ENCODE results near the gene BARHL1.
A peak's percentile ranks its signal among the peaks of the same experiment; 100 is the strongest.
"Not testable (repeated sequence)": the region's sequence is repeated elsewhere in the genome, so short reads cannot be mapped to it uniquely, and the experiment has no call there.

BARHL1 gene

GRCh38 chr9:132556714-132557113, 25.7 kb upstream of the BARHL1 start:
- DNase-seq (ENCODE audit: low read depth): no peak

DNA sequence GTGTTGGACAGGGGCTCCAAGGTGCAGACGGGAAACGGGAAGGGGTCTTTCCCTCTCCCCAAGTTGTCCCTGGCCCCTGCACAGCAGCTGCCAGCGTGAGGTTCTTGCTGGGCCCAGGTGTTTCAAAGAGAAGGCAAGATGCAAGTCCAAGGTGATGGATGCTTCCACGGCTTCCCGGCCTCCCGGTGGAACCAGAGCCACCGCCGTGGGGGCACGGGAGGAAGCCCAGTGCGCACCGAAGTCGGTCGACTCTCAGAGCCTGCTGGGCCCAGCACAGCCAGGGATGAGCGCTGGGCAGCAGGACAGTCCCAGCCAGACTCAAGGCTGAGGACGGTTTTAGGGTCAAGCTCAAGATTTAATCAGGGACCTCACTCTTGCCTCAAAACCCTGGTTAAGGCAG, 25.2 kb upstream of the BARHL1 start:
- no peak for DNase-seq (ENCODE audit: low read depth)

- no peak for DNase-seq (ENCODE audit: low read depth)
These were observed 22.7 kb upstream of the BARHL1 start for GRCh38 chr9:132559711-132560110.

- no peak for DNase-seq (ENCODE audit: low read depth)
These were observed 21.7 kb upstream of the BARHL1 start for GRCh38 chr9:132560616-132561202.

DNA sequence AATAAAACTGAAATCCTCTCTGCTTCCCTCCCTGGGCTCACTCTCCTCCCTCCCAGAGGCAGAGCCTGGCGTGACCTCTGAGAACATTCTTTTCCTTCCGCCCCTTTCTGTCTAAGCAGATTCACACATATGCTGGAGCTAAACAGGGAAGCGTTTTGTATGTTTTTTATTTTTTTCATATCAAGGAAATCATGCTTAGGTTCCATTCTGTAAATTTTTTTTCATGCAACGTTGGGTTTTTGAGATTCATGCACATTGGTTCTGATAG, 20.2 kb upstream of the BARHL1 start:
- no peak for DNase-seq (ENCODE audit: low read depth)

DNA sequence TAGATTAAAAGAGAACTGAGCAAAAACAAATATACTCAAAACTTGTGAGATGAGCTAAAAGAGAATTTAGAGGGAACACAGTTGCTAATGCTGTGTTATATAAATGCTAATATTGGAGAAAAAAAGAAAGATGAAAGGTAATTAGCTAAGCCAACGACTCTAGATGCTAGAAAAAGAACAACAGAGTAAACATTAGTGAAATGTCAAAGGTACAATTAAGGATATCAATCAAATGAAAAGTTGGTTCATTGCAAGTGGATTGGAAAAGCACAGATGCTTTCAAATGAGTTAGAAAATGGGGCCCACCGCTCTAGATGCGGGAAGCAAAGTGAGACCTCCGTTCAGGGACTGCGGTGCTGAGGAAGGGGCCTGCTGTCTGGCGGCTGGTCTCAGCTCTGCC, 17.9 kb upstream of the BARHL1 start:
- DNase-seq (ENCODE audit: low read depth): no peak

DNA sequence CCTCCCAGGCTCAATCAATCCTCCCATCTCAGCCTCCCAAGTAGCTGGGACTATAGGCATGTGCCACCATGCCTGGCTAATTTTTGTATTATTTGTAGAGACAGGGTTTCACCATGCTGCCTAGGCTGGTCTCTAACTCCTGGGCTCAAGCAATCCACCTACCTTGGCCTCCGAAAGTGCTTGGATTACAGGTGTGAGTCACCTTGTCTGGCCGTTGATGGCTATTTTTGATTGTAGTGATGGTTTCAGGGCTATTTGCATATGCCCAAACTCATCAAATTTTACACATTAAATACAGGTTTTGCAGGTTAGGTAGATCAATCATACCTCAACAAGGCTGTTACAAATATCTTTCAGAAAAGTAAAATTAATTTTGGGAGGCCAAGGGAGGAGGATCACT, 13.6 kb upstream of the BARHL1 start:
- DNase-seq (ENCODE audit: low read depth): not testable (repeated sequence)

DNA sequence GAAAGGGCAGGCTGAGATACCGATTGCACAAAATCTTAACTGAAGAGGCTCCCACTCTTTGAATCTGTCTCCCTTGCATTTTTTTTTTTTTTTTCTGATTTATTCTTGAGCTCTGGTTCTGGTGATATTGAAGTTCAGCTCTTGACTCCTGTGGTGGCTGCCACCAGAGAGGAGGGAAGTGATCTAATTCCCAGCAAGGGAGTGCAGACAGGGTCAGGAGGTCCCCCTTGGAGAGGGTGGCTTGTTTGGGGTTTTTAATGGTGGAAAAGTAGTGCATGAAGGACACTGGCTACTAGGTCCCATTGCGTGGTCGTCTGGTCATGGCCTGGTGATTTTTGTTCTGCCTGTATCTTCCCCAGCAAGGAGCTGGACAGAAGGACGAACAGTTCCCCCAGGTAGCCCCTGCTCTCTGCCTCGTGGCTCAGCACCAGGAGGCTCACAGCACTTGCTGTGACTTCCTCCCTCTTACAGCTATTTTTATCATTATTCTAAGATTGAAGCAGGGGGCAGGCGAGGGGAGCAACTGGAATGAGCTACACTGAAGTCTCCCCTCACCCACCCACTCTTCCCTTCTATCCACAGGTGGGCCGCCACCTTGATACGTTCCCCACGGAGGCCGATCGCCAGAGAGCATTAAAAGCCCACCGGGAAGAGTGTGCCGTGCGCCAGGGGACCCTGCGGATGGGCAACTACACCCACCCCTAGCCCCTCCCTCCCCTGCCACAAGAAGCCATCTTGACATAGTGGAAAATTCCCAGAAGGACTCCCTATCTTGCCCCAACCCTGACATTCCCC, 10.4 kb upstream of the BARHL1 start:
- no peak for DNase-seq (ENCODE audit: low read depth)

DNA sequence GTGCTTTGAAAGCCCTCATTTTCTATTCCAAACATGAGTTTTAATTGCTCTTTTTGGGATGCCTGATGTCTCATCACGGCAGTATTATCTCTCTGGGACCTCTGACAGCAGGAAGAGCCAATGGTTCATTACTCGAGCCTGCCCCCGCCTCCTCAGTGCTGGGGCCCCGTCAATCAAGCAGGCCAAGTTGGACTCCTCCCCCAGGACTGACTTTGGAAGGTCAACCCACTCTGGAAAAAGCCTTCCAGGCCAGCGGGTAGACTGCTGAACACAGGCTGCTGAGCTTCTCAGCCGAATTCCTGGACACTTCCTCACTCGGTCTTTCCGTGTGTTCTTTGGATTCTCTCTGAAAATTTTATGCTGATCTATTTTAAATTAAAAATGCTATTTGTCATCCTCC, 9.5 kb upstream of the BARHL1 start:
- no peak for DNase-seq (ENCODE audit: low read depth)

- DNase-seq (ENCODE audit: low read depth): peak; percentile 44
These were observed 7.3 kb upstream of the BARHL1 start for GRCh38 chr9:132575005-132575609.

DNA sequence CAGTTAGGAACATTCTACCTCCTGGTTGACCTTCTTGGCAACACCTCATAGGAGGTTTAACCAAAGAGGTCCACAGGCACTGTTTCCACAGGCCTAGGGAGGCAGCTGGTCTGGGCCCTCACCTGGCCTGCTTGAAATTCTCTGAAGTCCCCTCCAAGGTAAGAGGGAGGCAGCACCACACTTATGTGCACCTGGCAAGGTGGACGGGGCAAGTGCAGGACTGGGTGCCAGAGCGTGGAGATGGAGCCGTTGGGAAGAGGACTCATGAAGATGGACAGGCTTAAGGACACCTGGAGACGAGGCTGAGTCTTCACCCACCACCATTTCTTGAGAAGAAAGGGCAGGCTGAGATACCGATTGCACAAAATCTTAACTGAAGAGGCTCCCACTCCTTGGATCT, 6.6 kb upstream of the BARHL1 start:
- DNase-seq (ENCODE audit: low read depth): no peak

GRCh38 chr9:132577119-132577518, 5.3 kb upstream of the BARHL1 start:
- no peak for DNase-seq (ENCODE audit: low read depth)

- no peak for DNase-seq (ENCODE audit: low read depth)
These were observed 4.0 kb upstream of the BARHL1 start for GRCh38 chr9:132578367-132578932.

GRCh38 chr9:132579427-132579798, 3.0 kb upstream of the BARHL1 start:
- no peak for DNase-seq (ENCODE audit: low read depth)

- no peak for DNase-seq (ENCODE audit: low read depth)
These were observed 579 bp downstream of the BARHL1 start for GRCh38 chr9:132582786-132583583.

DNA sequence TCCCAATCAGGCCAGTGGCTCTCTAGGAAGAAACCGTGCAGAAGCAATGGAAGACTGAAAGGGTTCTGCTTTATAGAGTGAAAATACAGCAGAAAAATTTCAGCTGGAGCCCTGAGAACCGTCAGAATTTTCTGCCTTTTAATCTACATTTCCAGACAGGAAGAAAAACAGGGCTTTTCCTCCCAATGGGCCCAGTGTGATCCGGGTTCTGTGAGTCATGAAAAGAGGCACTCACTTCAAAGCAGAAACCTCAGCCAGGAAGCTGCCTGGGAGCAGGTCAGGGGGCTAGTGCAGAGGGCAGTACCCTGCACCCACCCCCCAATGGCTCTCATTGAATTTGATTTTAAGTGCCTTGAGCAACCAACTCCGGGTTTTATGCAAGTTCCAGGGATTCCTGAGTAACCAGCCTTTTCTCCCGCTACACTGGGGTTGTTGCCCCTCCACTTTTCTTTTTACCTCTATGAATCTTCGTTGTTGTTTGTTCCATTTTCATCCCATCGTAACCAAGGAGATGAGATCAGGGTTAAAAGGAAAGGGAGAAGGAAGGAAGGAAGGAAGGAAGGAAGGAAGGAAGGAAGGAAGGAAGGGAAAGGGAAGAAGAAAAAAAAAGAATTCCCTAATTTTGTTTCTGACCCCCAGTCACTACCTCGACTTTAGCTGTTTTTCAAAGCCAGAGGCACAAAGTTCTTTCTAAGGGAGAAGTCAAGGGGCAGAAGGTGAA, 1.3 kb downstream of the BARHL1 start:
- no peak for DNase-seq (ENCODE audit: low read depth)

DNA sequence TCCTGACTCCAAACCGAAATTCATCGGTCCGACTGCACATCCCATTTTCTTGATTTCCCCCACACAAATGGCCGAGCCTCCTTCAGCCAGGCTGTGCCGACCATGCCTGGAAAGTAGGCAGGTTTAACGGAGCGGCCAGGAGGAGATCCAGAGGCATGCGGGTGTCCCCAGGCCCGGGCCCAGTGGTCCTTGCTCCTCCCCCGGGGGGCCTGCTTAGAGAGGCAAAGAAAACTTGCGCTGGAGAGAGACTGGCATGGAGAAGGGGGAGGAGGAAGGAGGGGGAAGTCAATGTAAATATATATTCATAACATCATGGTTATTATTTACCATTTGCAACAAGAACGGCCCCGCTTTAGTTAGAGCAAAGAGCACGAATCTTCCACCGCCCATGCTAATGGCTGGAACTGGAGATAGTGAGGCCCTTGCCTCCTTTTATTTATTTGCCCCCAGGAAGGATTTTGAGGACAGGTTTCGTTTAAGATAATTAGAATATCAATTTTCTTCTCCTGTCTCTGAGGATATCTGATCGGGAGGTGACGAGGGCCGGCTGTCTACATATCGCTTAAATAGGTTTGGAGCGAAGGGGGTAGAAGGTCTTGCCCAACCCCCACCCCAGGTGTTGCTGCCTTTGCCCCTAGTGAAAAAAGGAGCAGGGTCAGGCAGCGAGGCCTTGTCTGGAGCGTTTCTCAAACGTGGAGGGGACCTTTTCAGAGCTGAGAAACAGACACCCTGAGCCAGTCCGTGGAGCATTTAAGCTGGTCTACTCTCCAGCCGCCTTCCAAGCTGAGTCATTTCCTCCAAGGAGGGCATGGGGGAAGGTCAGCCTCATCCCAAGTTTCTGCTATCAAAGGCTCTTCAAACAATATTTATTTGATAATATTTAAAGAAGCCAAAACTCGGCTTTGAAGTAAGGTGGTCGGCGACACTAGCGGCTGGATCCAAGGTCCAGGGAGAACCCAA, 2.5 kb downstream of the BARHL1 start:
- no peak for DNase-seq (ENCODE audit: low read depth)

- DNase-seq (ENCODE audit: low read depth): no peak
These were observed 3.8 kb downstream of the BARHL1 start for GRCh38 chr9:132585954-132586829.

GRCh38 chr9:132586830-132587591, 4.6 kb downstream of the BARHL1 start:
- no peak for DNase-seq (ENCODE audit: low read depth)
